Measurements from ENCODE around the gene TEX11.
"Not testable (repeated sequence)": the region's sequence is repeated elsewhere in the genome, so short reads cannot be mapped to it uniquely, and the experiment has no call there.

TEX11 gene

DNA sequence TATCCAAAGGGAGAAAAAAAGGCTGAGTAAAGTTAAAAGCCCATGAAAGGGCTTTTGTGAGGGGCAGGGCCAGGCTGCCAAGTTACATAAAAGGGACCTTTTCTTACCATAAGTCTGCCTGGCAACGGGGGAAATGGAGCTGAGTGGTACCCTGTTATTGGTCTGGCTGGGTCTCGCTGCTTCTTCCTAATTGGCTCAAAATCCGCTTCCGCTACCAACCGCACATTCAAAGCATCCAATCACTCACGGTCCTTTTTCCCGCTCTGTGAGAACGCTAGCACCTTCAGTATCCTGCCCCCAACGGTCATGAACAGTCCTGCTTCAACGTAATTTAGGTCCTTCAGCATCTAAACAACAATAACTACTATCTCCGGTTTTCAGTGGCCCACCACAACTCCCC is 611 bp downstream of the TEX11 start:
- no peaks in the 10 kb centered on the region for H3K9me3 ChIP-seq (ENCODE audit: insufficient read depth, low read depth, low read length)
- H3K27me3 ChIP-seq (ENCODE audit: insufficient read depth, low read length, poor library complexity, severe bottlenecking) = no peaks in the 10 kb centered on the region
- H4K20me1 ChIP-seq (ENCODE audit: insufficient read depth, low read length, poor library complexity, severe bottlenecking) = no peaks in the 10 kb centered on the region
- H2AFZ ChIP-seq (ENCODE audit: low read length) = no peak overlapping the region
- H3K4me2 ChIP-seq (ENCODE audit: low read depth, low read length, poor library complexity, severe bottlenecking) = no peak overlapping the region
- TF ChIP-seq CTCF (conservative IDR thresholded peaks at IDR 0.05; ENCODE audit: low read length) = no peak
- no peak for TF ChIP-seq EZH2phosphoT487 (IDR thresholded peaks at IDR 0.05; ENCODE audit: borderline replicate concordance)
- no peaks in the 10 kb centered on the region for H3K36me3 ChIP-seq (ENCODE audit: insufficient read depth, low read length)
- no peaks in the 10 kb centered on the region for H3K4me1 ChIP-seq (ENCODE audit: insufficient read depth, low read length, poor library complexity, severe bottlenecking)
- H3K79me2 ChIP-seq (ENCODE audit: insufficient read depth, low read length) = no peaks in the 10 kb centered on the region
- H3K9me2 ChIP-seq (replicated peaks; ENCODE audit: low read depth, low read length) = no peaks in the 10 kb centered on the region
- H3K9ac ChIP-seq (ENCODE audit: low read depth, low read length, poor library complexity, severe bottlenecking) = no peak overlapping the region
- no peak overlapping the region for H3K4me3 ChIP-seq (ENCODE audit: low read length, poor library complexity, severe bottlenecking)
- no peaks in the 10 kb centered on the region for H3F3A ChIP-seq (ENCODE audit: low read depth)

DNA sequence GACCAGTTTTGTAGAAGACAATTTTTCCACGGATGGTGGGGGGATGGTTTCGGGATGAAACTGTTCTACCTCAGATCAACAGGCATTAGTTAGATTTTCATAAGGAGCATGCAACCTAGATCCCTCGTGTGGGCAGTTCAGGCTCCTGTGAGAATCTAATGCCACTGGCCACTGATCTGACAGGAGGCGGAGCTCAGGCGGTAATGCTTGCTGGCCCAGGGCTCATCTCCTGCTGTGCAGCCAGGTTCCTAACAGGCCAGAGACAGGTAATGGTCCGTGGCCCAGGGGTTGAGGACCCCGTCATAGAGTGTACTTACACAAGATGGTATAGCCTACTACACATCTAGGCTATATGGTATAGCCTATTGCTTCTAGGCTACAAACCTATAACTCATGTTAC is 7.0 kb downstream of the TEX11 start:
- H3K9ac ChIP-seq (ENCODE audit: low read depth, low read length, poor library complexity, severe bottlenecking) = no peak overlapping the region
- H4K20me1 ChIP-seq (ENCODE audit: insufficient read depth, low read length, poor library complexity, severe bottlenecking) = no peaks in the 10 kb centered on the region
- H3K4me1 ChIP-seq (ENCODE audit: insufficient read depth, low read length, poor library complexity, severe bottlenecking) = no peaks in the 10 kb centered on the region
- H3K9me2 ChIP-seq (replicated peaks; ENCODE audit: low read depth, low read length) = no peaks in the 10 kb centered on the region
- TF ChIP-seq CTCF (conservative IDR thresholded peaks at IDR 0.05; ENCODE audit: low read length) (no peak), EZH2phosphoT487 (IDR thresholded peaks at IDR 0.05; ENCODE audit: borderline replicate concordance) (no peak)
- no peaks in the 10 kb centered on the region for H3K36me3 ChIP-seq (ENCODE audit: insufficient read depth, low read length)
- H3K79me2 ChIP-seq (ENCODE audit: insufficient read depth, low read length) = no peaks in the 10 kb centered on the region
- no peaks in the 10 kb centered on the region for H3K9me3 ChIP-seq (ENCODE audit: insufficient read depth, low read depth, low read length)
- no peak overlapping the region for H2AFZ ChIP-seq (ENCODE audit: low read length)
- H3F3A ChIP-seq (ENCODE audit: low read depth) = no peaks in the 10 kb centered on the region
- no peak overlapping the region for H3K4me2 ChIP-seq (ENCODE audit: low read depth, low read length, poor library complexity, severe bottlenecking)
- no peak overlapping the region for H3K4me3 ChIP-seq (ENCODE audit: low read length, poor library complexity, severe bottlenecking)
- no peaks in the 10 kb centered on the region for H3K27me3 ChIP-seq (ENCODE audit: insufficient read depth, low read length, poor library complexity, severe bottlenecking)

DNA sequence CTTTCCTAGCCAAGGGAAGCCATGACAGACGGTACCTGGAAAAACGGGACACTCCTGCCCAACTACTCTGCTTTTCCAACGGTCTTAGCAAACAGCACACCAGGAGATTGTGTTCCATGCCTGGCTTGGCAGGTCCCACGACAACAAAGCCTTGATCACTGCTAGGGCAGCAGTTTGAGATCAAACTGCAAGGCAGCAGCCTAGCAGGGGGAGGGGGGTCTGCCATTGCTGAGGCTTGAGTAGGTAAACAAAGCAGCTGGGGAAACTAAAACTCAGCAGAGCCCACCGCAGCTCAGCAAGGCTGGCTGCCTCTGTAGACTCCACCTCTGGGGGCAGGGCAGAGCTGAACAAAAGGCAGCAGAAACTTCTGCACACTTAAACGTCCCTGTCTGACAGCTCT is 18.1 kb downstream of the TEX11 start:
- H3K4me3 ChIP-seq (ENCODE audit: low read length, poor library complexity, severe bottlenecking); H3K36me3 ChIP-seq (ENCODE audit: insufficient read depth, low read length); H3K79me2 ChIP-seq (ENCODE audit: insufficient read depth, low read length); H3K9me2 ChIP-seq (replicated peaks; ENCODE audit: low read depth, low read length); H3K27me3 ChIP-seq (ENCODE audit: insufficient read depth, low read length, poor library complexity, severe bottlenecking); H3K9me3 ChIP-seq (ENCODE audit: insufficient read depth, low read depth, low read length); H3K9ac ChIP-seq (ENCODE audit: low read depth, low read length, poor library complexity, severe bottlenecking); H4K20me1 ChIP-seq (ENCODE audit: insufficient read depth, low read length, poor library complexity, severe bottlenecking); H3F3A ChIP-seq (ENCODE audit: low read depth); H3K4me1 ChIP-seq (ENCODE audit: insufficient read depth, low read length, poor library complexity, severe bottlenecking); H3K4me2 ChIP-seq (ENCODE audit: low read depth, low read length, poor library complexity, severe bottlenecking): not testable (repeated sequence)
- H2AFZ ChIP-seq (ENCODE audit: low read length) = 0 out of 2 replicates have a peak overlapping the region, but pooled peaks have one; percentile 64

DNA sequence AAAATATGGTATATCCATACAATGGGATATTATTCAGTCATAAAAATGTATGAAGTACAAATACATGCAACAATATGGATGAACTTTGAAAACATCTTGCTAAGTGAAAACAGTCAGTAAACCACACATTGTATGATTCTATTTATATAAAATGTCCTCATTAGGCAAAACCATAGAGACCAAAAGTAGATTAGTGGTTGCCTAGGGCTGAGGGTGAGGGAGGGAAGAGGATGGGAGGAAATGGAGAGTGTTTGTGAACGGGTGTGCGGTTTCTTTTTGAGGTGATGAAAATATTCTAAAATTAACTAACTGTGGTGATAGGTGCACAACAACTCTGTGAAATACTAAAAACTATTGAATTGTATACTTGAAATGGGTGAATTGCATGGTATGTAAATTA is 29.6 kb downstream of the TEX11 start:
- Histone ChIP-seq H3K4me3 (ENCODE audit: low read length, poor library complexity, severe bottlenecking) (no peak overlapping the region), H2AFZ (ENCODE audit: low read length) (no peak overlapping the region), H3K9me3 (ENCODE audit: insufficient read depth, low read depth, low read length) (no peaks in the 10 kb centered on the region), H3K9ac (ENCODE audit: low read depth, low read length, poor library complexity, severe bottlenecking) (no peak overlapping the region), H3K36me3 (ENCODE audit: insufficient read depth, low read length) (no peaks in the 10 kb centered on the region), H3F3A (ENCODE audit: low read depth) (no peaks in the 10 kb centered on the region), H3K27me3 (ENCODE audit: insufficient read depth, low read length, poor library complexity, severe bottlenecking) (no peaks in the 10 kb centered on the region), H3K4me2 (ENCODE audit: low read depth, low read length, poor library complexity, severe bottlenecking) (no peak overlapping the region), H3K4me1 (ENCODE audit: insufficient read depth, low read length, poor library complexity, severe bottlenecking) (no peaks in the 10 kb centered on the region), H3K79me2 (ENCODE audit: insufficient read depth, low read length) (no peaks in the 10 kb centered on the region), H3K9me2 (replicated peaks; ENCODE audit: low read depth, low read length) (no peaks in the 10 kb centered on the region), H4K20me1 (ENCODE audit: insufficient read depth, low read length, poor library complexity, severe bottlenecking) (no peaks in the 10 kb centered on the region)
- TF ChIP-seq EZH2phosphoT487 (IDR thresholded peaks at IDR 0.05; ENCODE audit: borderline replicate concordance) (no peak), CTCF (conservative IDR thresholded peaks at IDR 0.05; ENCODE audit: low read length) (no peak)
